H9 (cell line): ENCODE data around the gene FA2H. TPM values are rescaled to one million over a fixed set of nuclear protein-coding genes. Genes with fewer than 3 reads are reported as not detected.

ENCODE experiments used
- DNase-seq: peaks from one replicate; pipeline ENCODE4 v3.0.0-alpha.2; 2017
- H2AFZ ChIP-seq: one replicate; pipeline ENCODE4 v1.6.1; 2013; ENCODE audit warnings: mild to moderate bottlenecking, low read length, control low read depth, moderate library complexity
- H2AK5ac ChIP-seq: 2 replicates; pipeline ENCODE4 v1.6.1; 2013; ENCODE audit warnings: low read length, control low read depth, mixed read lengths; ENCODE audit not compliant: insufficient read length
- H2BK120ac ChIP-seq: one replicate; pipeline ENCODE4 v1.6.1; 2013; ENCODE audit warnings: low read depth, mild to moderate bottlenecking, low read length, control low read depth, inconsistent platforms; ENCODE audit not compliant: poor library complexity, severe bottlenecking
- H2BK12ac ChIP-seq: 2 replicates; pipeline ENCODE4 v1.6.1; 2013; ENCODE audit warnings: low read length, control low read depth, mixed read lengths, low read depth; ENCODE audit not compliant: insufficient read length
- H2BK15ac ChIP-seq: 2 replicates; pipeline ENCODE4 v1.6.1; 2013; ENCODE audit warnings: low read depth, low read length, control low read depth
- H2BK20ac ChIP-seq: one replicate; pipeline ENCODE4 v1.6.1; 2013; ENCODE audit warnings: low read depth, mild to moderate bottlenecking, low read length, control low read depth, inconsistent platforms; ENCODE audit not compliant: poor library complexity, severe bottlenecking
- H2BK5ac ChIP-seq: 2 replicates; pipeline ENCODE4 v1.6.1; 2013; ENCODE audit warnings: low read length, control low read depth, mixed read lengths; ENCODE audit not compliant: insufficient read length
- H3K14ac ChIP-seq: 2 replicates; pipeline ENCODE4 v1.6.1; 2013; ENCODE audit warnings: low read length, control low read depth; ENCODE audit not compliant: insufficient read depth
- H3K18ac ChIP-seq: 2 replicates; pipeline ENCODE4 v1.6.1; 2013; ENCODE audit warnings: low read depth, mild to moderate bottlenecking, mixed read lengths, low read length, control low read depth; ENCODE audit not compliant: insufficient read length
- H3K23ac ChIP-seq: 2 replicates; pipeline ENCODE4 v1.6.1; 2013; ENCODE audit warnings: low read length, control low read depth, mixed read lengths, low read depth; ENCODE audit not compliant: insufficient read length
- H3K23me2 ChIP-seq: 2 replicates; pipeline ENCODE4 v1.6.1; 2013; ENCODE audit warnings: low read depth, mild to moderate bottlenecking, mixed read lengths, low read length, control low read depth; ENCODE audit not compliant: insufficient read length, poor library complexity, severe bottlenecking
- H3K27ac ChIP-seq: 2 replicates; pipeline ENCODE4 v1.5.1; 2013; ENCODE audit warnings: low read length, control low read depth, mixed read lengths, low read depth; ENCODE audit not compliant: insufficient read length
- H3K27me3 ChIP-seq: 2 replicates; pipeline ENCODE4 v1.6.1; 2013; ENCODE audit warnings: low read length, control low read depth, inconsistent platforms; ENCODE audit not compliant: insufficient read depth
- H3K4ac ChIP-seq: 2 replicates; pipeline ENCODE4 v1.6.1; 2013; ENCODE audit warnings: low read depth, mild to moderate bottlenecking, control low read depth, inconsistent platforms, low read length, moderate library complexity
- H3K4me1 ChIP-seq: 2 replicates; pipeline ENCODE4 v1.6.1; 2013; ENCODE audit warnings: low read length, control low read depth, inconsistent platforms; ENCODE audit not compliant: insufficient read depth
- H3K4me2 ChIP-seq: 2 replicates; pipeline ENCODE4 v1.6.1; 2013; ENCODE audit warnings: low read length, control low read depth, mixed read lengths; ENCODE audit not compliant: insufficient read length, insufficient read depth
- H3K56ac ChIP-seq: 2 replicates; pipeline ENCODE4 v1.6.1; 2013; ENCODE audit warnings: low read depth, mild to moderate bottlenecking, mixed read lengths, low read length, control low read depth; ENCODE audit not compliant: insufficient read length
- H3K79me1 ChIP-seq: 2 replicates; pipeline ENCODE4 v1.6.1; 2013; ENCODE audit warnings: low read depth, mild to moderate bottlenecking, moderate library complexity, low read length, control low read depth, inconsistent platforms; ENCODE audit not compliant: insufficient read depth, poor library complexity, severe bottlenecking
- H3K79me2 ChIP-seq: 2 replicates; pipeline ENCODE4 v1.6.1; 2013; ENCODE audit warnings: low read length, control low read depth, inconsistent platforms; ENCODE audit not compliant: insufficient read depth
- H3K9ac ChIP-seq: 2 replicates; pipeline ENCODE4 v1.6.1; 2013; ENCODE audit warnings: low read length, control low read depth, mixed read lengths; ENCODE audit not compliant: insufficient read length; ENCODE audit errors: extremely low read depth
- H3K9me3 ChIP-seq: one replicate; pipeline ENCODE4 v1.6.1; 2013; ENCODE audit warnings: low read depth, low read length, inconsistent platforms; ENCODE audit not compliant: control insufficient read depth
- H3T11ph ChIP-seq: one replicate; pipeline ENCODE4 v1.6.1; 2013; ENCODE audit warnings: mild to moderate bottlenecking, low read length, control low read depth, inconsistent platforms
- H4K20me1 ChIP-seq: one replicate; pipeline ENCODE4 v1.6.1; 2013; ENCODE audit not compliant: control insufficient read depth, insufficient read length, insufficient read depth
- H4K5ac ChIP-seq: 2 replicates; pipeline ENCODE4 v1.6.1; 2013; ENCODE audit warnings: low read depth, mild to moderate bottlenecking, mixed read lengths, low read length, control low read depth; ENCODE audit not compliant: insufficient read length
- H4K8ac ChIP-seq: replicated peaks from 2 replicates; pipeline ENCODE4 v1.6.1; 2013; ENCODE audit warnings: low read length, control low read depth, mixed read lengths, low read depth; ENCODE audit not compliant: insufficient read length
- H4K91ac ChIP-seq: 2 replicates; pipeline ENCODE4 v1.6.1; 2013; ENCODE audit warnings: low read depth, mild to moderate bottlenecking, moderate library complexity, mixed read lengths, low read length, control low read depth; ENCODE audit not compliant: insufficient read length
- H3K27ac Mint-ChIP-seq, 3 experiments: 2 replicates in 2 of 3; 3 replicates in 1 of 3; pipeline ENCODE4 v1.8.0; 2020 to 2021; ENCODE audit warnings: mixed read lengths in 3 of 3, mild to moderate bottlenecking in 1 of 3, moderate library complexity in 1 of 3
- H3K27me3 Mint-ChIP-seq: 2 replicates; pipeline ENCODE4 v1.8.0; 2021; ENCODE audit warnings: low read depth, mild to moderate bottlenecking, moderate library complexity, mixed read lengths
- H3K36me3 Mint-ChIP-seq, 3 experiments: 2 replicates in 2 of 3; 3 replicates in 1 of 3; pipeline ENCODE4 v1.8.0; 2020 to 2021; ENCODE audit warnings: low read depth in 3 of 3, mixed read lengths in 3 of 3; ENCODE audit not compliant: insufficient read depth in 1 of 3
- H3K4me1 Mint-ChIP-seq, 2 experiments: 2 replicates each; pipeline ENCODE4 v1.8.0; 2020; ENCODE audit warnings: mixed read lengths in 2 of 2
- H3K4me3 Mint-ChIP-seq, 2 experiments: 2 replicates in 1 of 2; 3 replicates in 1 of 2; pipeline ENCODE4 v1.8.0; 2020 to 2021; ENCODE audit warnings: mild to moderate bottlenecking in 2 of 2, mixed read lengths in 2 of 2, moderate library complexity in 1 of 2
- H3K9me3 Mint-ChIP-seq, 2 experiments: 2 replicates in 1 of 2; 3 replicates in 1 of 2; pipeline ENCODE4 v1.8.0; 2020; ENCODE audit warnings: mild to moderate bottlenecking in 2 of 2, mixed read lengths in 2 of 2, moderate library complexity in 1 of 2
- CTCF ChIP-seq: fragments of 200-600 bp; sonication (generic); conservative IDR thresholded peaks from 3 replicates; pipeline ENCODE4 v1.8.0; 2021; ENCODE audit warnings: antibody characterized with exemption, mild to moderate bottlenecking
- WGBS: extraction: QIAGEN DNeasy Blood & Tissue Kit; methylation state at CpG from one replicate; pipeline ENCODE4 v1.1.7; 2013; ENCODE audit warnings: missing lambda C conversion rate, low lambda C conversion rate, mixed read lengths; ENCODE audit not compliant: insufficient read length; ENCODE audit errors: extremely low coverage; 5-methylcytosine and 5-hydroxymethylcytosine counted together
- total RNA-seq: library from RNA; stranded (reverse); gene quantifications from 2 replicates; pipeline ENCODE4 v1.2.1, GENCODE V29; 2021

The FA2H gene
- total RNA-seq, 1 experiment from 2014 or later: 25.1 TPM

GRCh38 chr16:74757349-74757748 lies 17.3 kb downstream of the FA2H start:
- no peak overlapping the region for H2BK20ac ChIP-seq
- no peak overlapping the region for H3K23ac ChIP-seq
- no peak overlapping the region for H3K18ac ChIP-seq
- H3K27ac ChIP-seq: no peak overlapping the region
- no peaks in the 10 kb centered on the region for H3K79me1 ChIP-seq
- no peak overlapping the region for H2BK12ac ChIP-seq
- H4K5ac ChIP-seq: no peak overlapping the region
- TF ChIP-seq CTCF: no peak
- H3K4me2 ChIP-seq: no peak overlapping the region
- no peaks in the 10 kb centered on the region for H3K9me3 ChIP-seq
- no peak overlapping the region for H3T11ph ChIP-seq
- H3K9me3 Mint-ChIP-seq: no peaks in the 10 kb centered on the region
- peaks cover 0 to 11% of the 10 kb centered on the region in 2 experiments; a peak in 2 of 4 replicates for H3K4me1 Mint-ChIP-seq
- no peak overlapping the region for H2AK5ac ChIP-seq
- H3K23me2 ChIP-seq: no peaks in the 10 kb centered on the region
- no peak overlapping the region for H2BK15ac ChIP-seq
- H3K36me3 Mint-ChIP-seq: peaks cover 0 to 11% (median 0%) of the 10 kb centered on the region in 3 experiments; a peak in 3 of 7 replicates
- H3K79me2 ChIP-seq: no peaks in the 10 kb centered on the region; the same call in 1 of the 2 replicates
- no peaks in the 10 kb centered on the region for H3K4me1 ChIP-seq
- WGBS: no CpG with 5 or more reads among the region's 4 CpGs
- no peak overlapping the region for H3K4me3 Mint-ChIP-seq
- H3K14ac ChIP-seq: no peak overlapping the region
- no peak overlapping the region for H3K56ac ChIP-seq
- no peak overlapping the region for H2BK120ac ChIP-seq
- H3K9ac ChIP-seq: no peak overlapping the region
- no peak for DNase-seq
- no peaks in the 10 kb centered on the region for H4K20me1 ChIP-seq
- H2BK5ac ChIP-seq: no peak overlapping the region
- H3K27me3 Mint-ChIP-seq: no peaks in the 10 kb centered on the region
- no peak overlapping the region for H3K4ac ChIP-seq
- no peak overlapping the region for H4K91ac ChIP-seq
- H3K27me3 ChIP-seq: no peaks in the 10 kb centered on the region
- H3K27ac Mint-ChIP-seq: no peak overlapping the region
- no peak overlapping the region for H4K8ac ChIP-seq
- no peak overlapping the region for H2AFZ ChIP-seq
